Transverse colon (tissue), 4 donors: ENCODE results near the gene SYT2. TPM values are rescaled to one million over a fixed set of nuclear protein-coding genes. Genes with fewer than 3 reads are reported as not detected.
"Not testable (repeated sequence)": the region's sequence is repeated elsewhere in the genome, so short reads cannot be mapped to it uniquely, and the experiment has no call there.

Experiments
- DNase-seq: peaks from one replicate; pipeline ENCODE4 v3.0.0-alpha.2; 2019
- H3K27ac ChIP-seq, 4 donors: fragments of 200-600 bp; sonication (generic); 2 replicates each; pipeline ENCODE4 v1.5.1; 2016 to 2018; ENCODE audit warnings: inconsistent platforms in 4 of 4
- H3K27me3 ChIP-seq: fragments of 200-600 bp; sonication (generic); 2 replicates; pipeline ENCODE4 v1.5.1; 2017; ENCODE audit warnings: inconsistent platforms
- H3K36me3 ChIP-seq, 4 donors: fragments of 200-600 bp; sonication (generic); 2 replicates each; pipeline ENCODE4 v1.5.1; 2017 to 2019; ENCODE audit warnings: inconsistent platforms in 4 of 4
- H3K4me1 ChIP-seq, 4 donors: fragments of 200-600 bp; sonication (generic); 2 replicates each; pipeline ENCODE4 v1.5.1; 2017 to 2020; ENCODE audit warnings: inconsistent platforms in 4 of 4
- H3K4me3 ChIP-seq, 4 donors: fragments of 200-600 bp; sonication (generic); 1 replicate in 1 of 4; 2 replicates in 3 of 4; pipeline versions ENCODE4 v1.5.1 to v1.6.1; 2017 to 2019; ENCODE audit warnings: inconsistent platforms in 4 of 4
- H3K9me3 ChIP-seq, 2 donors: fragments of 200-600 bp; sonication (generic); 2 replicates each; pipeline ENCODE4 v1.5.1; 2017 to 2019; ENCODE audit warnings: inconsistent platforms in 2 of 2
- EP300 ChIP-seq: sonication (generic); formaldehyde crosslinking; IDR thresholded peaks from one replicate; pipeline ENCODE4 v1.6.1; 2017; ENCODE audit warnings: antibody characterized with exemption, low read depth
- POLR2A ChIP-seq: fragments of 450-650 bp; IDR thresholded peaks from one replicate; pipeline ENCODE4 v1.6.1; 2016; ENCODE audit warnings: antibody characterized with exemption, mild to moderate bottlenecking, moderate library complexity
- POLR2AphosphoS5 ChIP-seq, 3 donors: sonication (generic); formaldehyde crosslinking; IDR thresholded peaks; one replicate each; pipeline ENCODE4 v1.6.1; 2016; ENCODE audit warnings: antibody characterized with exemption in 3 of 3
- WGBS, 2 donors: methylation state at CpG; one replicate each; pipeline ENCODE4 v1.1.5; 2018; ENCODE audit warnings: low coverage in 1 of 2; 5-methylcytosine and 5-hydroxymethylcytosine counted together
- in situ Hi-C, 4 donors: fragments of 200-750 bp; cut with MboI; loops; one replicate each; pipeline versions ENCODE4 v1.15.0 to v1.15.1; 2017; ENCODE audit warnings: low sequenced_read_pairs in 3 of 4, low pct_ligation_motif_present in 1 of 4, low pct_unique_long_range_greater_than_20kb in 1 of 4
- intact Hi-C: fragments of 100-400 bp; cut with DNase I; formaldehyde crosslinking; loops from one replicate; pipeline ENCODE4 v1.15.1; 2023; ENCODE audit warnings: low total_unique reads
- total RNA-seq, 4 donors: library from RNA; depleted of rRNA; stranded (reverse); fragments of >200 nt; gene quantifications; one replicate each; pipeline ENCODE4 v1.1.0, GENCODE V29; 2016
- TF ChIP-seq, protein P1 (sequence below), 5 experiments: fragments of 200-600 bp in 3 of 5; fragments of 450-650 bp in 2 of 5; sonication (generic) in 3 of 5; IDR thresholded peaks; 1 replicate in 2 of 5; 2 replicates in 3 of 5; pipeline ENCODE4 v1.5.1; 2016 to 2017; ENCODE audit warnings: antibody characterized with exemption in 5 of 5, inconsistent platforms in 3 of 5, mild to moderate bottlenecking in 2 of 5, moderate library complexity in 1 of 5

Gene SYT2
- total RNA-seq, 4 donors from 2014 or later, result 0.16 to 0.40 TPM; not detected in 2

DNA sequence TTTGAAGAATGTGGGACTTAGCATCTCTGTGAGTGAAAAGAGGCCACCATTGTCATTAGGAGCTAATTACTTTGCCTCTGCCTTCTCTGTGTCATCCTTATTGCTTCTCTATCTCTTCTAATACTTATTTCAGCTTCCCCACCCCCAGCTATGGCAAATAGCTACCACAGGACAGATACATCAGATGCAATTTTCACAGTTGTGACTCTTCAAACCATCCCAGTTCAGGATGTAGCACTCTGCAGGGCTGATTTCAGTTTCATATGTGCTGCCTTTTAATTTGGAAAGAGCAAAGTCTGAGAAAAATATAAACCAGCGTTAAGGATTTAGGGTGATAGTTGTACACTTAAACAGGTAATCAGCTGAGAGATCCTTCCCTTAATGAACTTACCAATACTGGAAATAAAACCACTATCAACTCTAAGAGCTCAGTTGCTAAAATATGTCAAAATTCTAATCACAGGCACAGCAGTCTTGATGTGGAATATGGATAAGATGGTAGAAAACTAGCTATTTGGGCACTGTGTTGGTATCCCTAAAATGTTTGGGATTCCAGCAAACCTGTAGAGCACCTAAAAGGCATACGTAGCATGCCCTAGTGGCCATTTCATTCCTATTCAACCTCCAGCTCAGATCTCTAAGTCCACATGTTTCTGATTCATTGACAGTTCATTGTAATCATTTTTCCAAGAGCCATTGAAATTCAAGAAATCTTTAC is 148.4 kb downstream of the SYT2 start:
- H3K36me3 ChIP-seq, result peaks cover 0 to 17% (median 4%) of the 10 kb centered on the region in 4 donors
- no peak for DNase-seq
- TF ChIP-seq POLR2A (no peak), EP300 (no peak), POLR2AphosphoS5 (IDR thresholded peaks at IDR 0.05) (no peak)
- TF ChIP-seq, protein P1, sequence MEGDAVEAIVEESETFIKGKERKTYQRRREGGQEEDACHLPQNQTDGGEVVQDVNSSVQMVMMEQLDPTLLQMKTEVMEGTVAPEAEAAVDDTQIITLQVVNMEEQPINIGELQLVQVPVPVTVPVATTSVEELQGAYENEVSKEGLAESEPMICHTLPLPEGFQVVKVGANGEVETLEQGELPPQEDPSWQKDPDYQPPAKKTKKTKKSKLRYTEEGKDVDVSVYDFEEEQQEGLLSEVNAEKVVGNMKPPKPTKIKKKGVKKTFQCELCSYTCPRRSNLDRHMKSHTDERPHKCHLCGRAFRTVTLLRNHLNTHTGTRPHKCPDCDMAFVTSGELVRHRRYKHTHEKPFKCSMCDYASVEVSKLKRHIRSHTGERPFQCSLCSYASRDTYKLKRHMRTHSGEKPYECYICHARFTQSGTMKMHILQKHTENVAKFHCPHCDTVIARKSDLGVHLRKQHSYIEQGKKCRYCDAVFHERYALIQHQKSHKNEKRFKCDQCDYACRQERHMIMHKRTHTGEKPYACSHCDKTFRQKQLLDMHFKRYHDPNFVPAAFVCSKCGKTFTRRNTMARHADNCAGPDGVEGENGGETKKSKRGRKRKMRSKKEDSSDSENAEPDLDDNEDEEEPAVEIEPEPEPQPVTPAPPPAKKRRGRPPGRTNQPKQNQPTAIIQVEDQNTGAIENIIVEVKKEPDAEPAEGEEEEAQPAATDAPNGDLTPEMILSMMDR (IDR thresholded peaks at IDR 0.05), result peak in 2 of 5 experiments; percentile 7 to 19
- intact Hi-C loops (no loop called here), in situ Hi-C loops (no loop called here)
- H3K27ac ChIP-seq, result peak overlapping the region; percentile 36 to 88 (median 71)
- no peaks in the 10 kb centered on the region for H3K9me3 ChIP-seq
- 72 to 80% methylated on average over 2 of the region's 2 CpGs for WGBS, 2 donors
- H3K27me3 ChIP-seq, result no peaks in the 10 kb centered on the region
- H3K4me3 ChIP-seq, result no peak overlapping the region
- peaks cover 12 to 72% (median 27%) of the 10 kb centered on the region in 4 donors for H3K4me1 ChIP-seq

GRCh38 chr1:202561240-202561639 is 149.0 kb downstream of the SYT2 start:
- H3K4me3 ChIP-seq, result no peak overlapping the region
- H3K4me1 ChIP-seq, result peaks cover 7 to 72% (median 26%) of the 10 kb centered on the region in 4 donors
- TF ChIP-seq EP300, result no peak
- TF ChIP-seq POLR2AphosphoS5 (IDR thresholded peaks at IDR 0.05), result no peak
- in situ Hi-C loops (no loop called here), intact Hi-C loops (no loop called here)
- no peaks in the 10 kb centered on the region for H3K9me3 ChIP-seq
- no peaks in the 10 kb centered on the region for H3K27me3 ChIP-seq
- DNase-seq, result no peak
- H3K27ac ChIP-seq, result peak overlapping the region; percentile 36 to 88 (median 71)
- WGBS, 2 donors, result 54 to 63% methylated on average over 1 of the region's 1 CpG
- peaks cover 0 to 17% (median 4%) of the 10 kb centered on the region in 4 donors for H3K36me3 ChIP-seq

GRCh38 chr1:202557662-202558061 is 152.6 kb downstream of the SYT2 start:
- H3K27me3 ChIP-seq, in situ Hi-C loops, H3K36me3 ChIP-seq, H3K9me3 ChIP-seq, DNase-seq, intact Hi-C loops, H3K4me3 ChIP-seq: not testable (repeated sequence)
- peaks cover 14 to 82% (median 25%) of the 10 kb centered on the region in 4 donors for H3K4me1 ChIP-seq
- H3K27ac ChIP-seq, result peak overlapping the region; percentile 63 to 88 (median 74)
- 50% methylated on average over 1 of the region's 1 CpG; no CpG with 5 or more reads in 1 of the 2 donors for WGBS, 2 donors

DNA sequence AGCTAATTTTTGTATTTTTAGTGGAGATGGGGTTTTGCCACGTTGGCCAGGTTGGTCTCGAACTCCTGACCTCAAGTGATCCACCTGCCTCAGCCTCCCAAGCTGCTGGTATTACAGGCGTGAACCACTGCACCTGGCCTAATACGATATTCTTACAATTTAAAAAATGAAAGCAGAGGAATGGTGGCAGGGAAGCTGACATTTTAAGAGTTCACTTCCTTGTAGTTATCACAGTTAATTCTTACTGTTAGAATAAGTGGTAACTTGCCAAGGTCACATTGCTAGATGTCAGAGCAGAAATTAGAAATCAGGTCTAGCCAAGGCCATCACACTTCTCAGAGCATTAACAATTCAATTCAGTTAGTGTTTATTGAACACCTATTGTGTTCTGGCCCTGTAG is 154.2 kb downstream of the SYT2 start:
- in situ Hi-C loops, intact Hi-C loops, H3K36me3 ChIP-seq, H3K27me3 ChIP-seq, DNase-seq, H3K4me3 ChIP-seq, H3K9me3 ChIP-seq: not testable (repeated sequence)
- Histone ChIP-seq H3K4me1 (peaks cover 14 to 80% (median 26%) of the 10 kb centered on the region in 4 donors), H3K27ac (peak overlapping the region; percentile 63 to 88 (median 74))
- 80 to 100% methylated on average over 2 to 4 of the region's 4 CpGs for WGBS, 2 donors

- 58 to 60% methylated on average over 3 to 4 of the region's 4 CpGs for WGBS, 2 donors
- peaks cover 14 to 82% (median 23%) of the 10 kb centered on the region in 4 donors for H3K4me1 ChIP-seq
- H3K4me3 ChIP-seq, H3K9me3 ChIP-seq, in situ Hi-C loops, intact Hi-C loops, H3K36me3 ChIP-seq, H3K27me3 ChIP-seq, DNase-seq: not testable (repeated sequence)
- peak overlapping the region; percentile 68 to 88 (median 78) for H3K27ac ChIP-seq
Measured at GRCh38 chr1:202554619-202555018, 155.6 kb downstream of the SYT2 start.

GRCh38 chr1:202553560-202554038 is 156.7 kb downstream of the SYT2 start:
- WGBS, 2 donors, result 55 to 61% methylated on average over 2 to 3 of the region's 3 CpGs
- no peak for DNase-seq
- no peaks in the 10 kb centered on the region for H3K9me3 ChIP-seq
- intact Hi-C loops, result no loop called here
- H3K4me1 ChIP-seq, result peaks cover 14 to 85% (median 23%) of the 10 kb centered on the region in 4 donors
- H3K27ac ChIP-seq, result peak overlapping the region; percentile 68 to 88 (median 78)
- no peak overlapping the region for H3K4me3 ChIP-seq
- H3K36me3 ChIP-seq, result no peaks in the 10 kb centered on the region
- H3K27me3 ChIP-seq, result no peaks in the 10 kb centered on the region
- no peak for TF ChIP-seq POLR2AphosphoS5 (IDR thresholded peaks at IDR 0.05)
- TF ChIP-seq EP300, result no peak
- TF ChIP-seq, protein P1 (IDR thresholded peaks at IDR 0.05), result no peak
- no peak for TF ChIP-seq POLR2A
- in situ Hi-C loops, result no loop called here

GRCh38 chr1:202553078-202553477 is 157.2 kb downstream of the SYT2 start:
- peak overlapping the region; percentile 68 to 88 (median 78) for H3K27ac ChIP-seq
- H3K27me3 ChIP-seq, H3K4me3 ChIP-seq, H3K36me3 ChIP-seq, DNase-seq, in situ Hi-C loops, intact Hi-C loops, H3K9me3 ChIP-seq: not testable (repeated sequence)
- H3K4me1 ChIP-seq, result peaks cover 14 to 84% (median 23%) of the 10 kb centered on the region in 4 donors
- 56 to 85% methylated on average over 1 of the region's 1 CpG for WGBS, 2 donors
